K562 (cell line): Measurements from ENCODE around the gene PRDX6.

Experiments
- BRD4 ChIP-seq: fragments of 200-600 bp; sonication (generic); IDR thresholded peaks from 2 replicates; pipeline ENCODE4 v1.6.1; 2017; ENCODE audit warnings: inconsistent platforms
- CBX5 ChIP-seq: IDR thresholded peaks from 2 replicates; pipeline ENCODE4 v1.6.1; 2014; ENCODE audit warnings: low read depth, borderline replicate concordance
- CBX8 ChIP-seq: fragments of 200-600 bp; sonication (generic); IDR thresholded peaks from 2 replicates; pipeline ENCODE4 v1.6.1; 2012; ENCODE audit warnings: borderline replicate concordance, mixed run types, low read depth, mild to moderate bottlenecking, moderate library complexity, mixed read lengths, low read length, control low read depth, inconsistent platforms; ENCODE audit not compliant: poor library complexity, severe bottlenecking; ENCODE audit errors: extremely low read depth
- CHD4 ChIP-seq: fragments of 200-600 bp; sonication (generic); IDR thresholded peaks from 3 replicates; pipeline ENCODE4 v1.6.1; 2012; ENCODE audit warnings: low read depth, mild to moderate bottlenecking, mixed read lengths, low read length, inconsistent platforms; ENCODE audit not compliant: insufficient read depth, insufficient replicate concordance, poor library complexity, severe bottlenecking
- CTCF ChIP-seq, 3 experiments: IDR thresholded peaks in 2 of 3; conservative IDR thresholded peaks in 1 of 3; 2 replicates each; pipeline ENCODE4 v1.5.1; 2011 to 2012; ENCODE audit warnings: low read length in 3 of 3, mild to moderate bottlenecking in 3 of 3, control low read depth in 2 of 3, improper control_type of control experiment in 1 of 3, inconsistent platforms in 1 of 3, low read depth in 1 of 3, mixed read lengths in 1 of 3, moderate library complexity in 1 of 3; ENCODE audit not compliant: insufficient read depth in 2 of 3
- NUFIP1 ChIP-seq: fragments of 450-650 bp; IDR thresholded peaks from 2 replicates; pipeline ENCODE4 v1.6.1; 2018; ENCODE audit not compliant: partially characterized antibody
- POLR2A ChIP-seq: fragments of 450-650 bp; conservative IDR thresholded peaks from 2 replicates; pipeline ENCODE4 v1.6.1; 2016
- POLR2AphosphoS5 ChIP-seq: IDR thresholded peaks from 2 replicates; pipeline ENCODE4 v1.6.1; 2011; ENCODE audit warnings: mild to moderate bottlenecking, low read depth, low read length, moderate library complexity; ENCODE audit not compliant: control insufficient read depth, insufficient read depth
- REST ChIP-seq, 2 experiments: fragments of 450-650 bp; formaldehyde crosslinking in 1 of 2; IDR thresholded peaks; 2 replicates each; pipeline versions ENCODE4 v1.4.0 to v1.6.1; 2014 to 2020; ENCODE audit warnings: mild to moderate bottlenecking in 2 of 2, borderline replicate concordance in 1 of 2, low read depth in 1 of 2
- USF2 ChIP-seq: sonication (generic); formaldehyde crosslinking; IDR thresholded peaks from 2 replicates; pipeline ENCODE4 v1.5.0; 2020; ENCODE audit warnings: missing genetic modification reagents
- ZBTB11 ChIP-seq, 3 experiments: fragments of 200-800 bp in 1 of 3; fragments of 250-450 bp in 1 of 3; fragments of 450-650 bp in 1 of 3; sonication (Bioruptor Pico) in 1 of 3; sonication (Bioruptor generic) in 1 of 3; formaldehyde crosslinking in 1 of 3; IDR thresholded peaks; 2 replicates each; pipeline versions ENCODE4 v1.6.1 to v1.8.0; 2016 to 2022; ENCODE audit warnings: mild to moderate bottlenecking in 2 of 3, missing genetic modification characterization in 2 of 3, missing compliant biosample characterization in 1 of 3, moderate library complexity in 1 of 3
- ZFX ChIP-seq: sonication (generic); formaldehyde crosslinking; IDR thresholded peaks from 2 replicates; pipeline ENCODE4 v1.8.0; 2022; ENCODE audit warnings: mild to moderate bottlenecking, missing genetic modification reagents, moderate library complexity
- ZNF134 ChIP-seq: fragments of 250-450 bp; sonication (Bioruptor Pico); conservative IDR thresholded peaks from 2 replicates; pipeline ENCODE4 v1.4.0; 2020

GRCh38 chr1:173523329-173523728 lies 46.2 kb downstream of the PRDX6 start:
- TF ChIP-seq CTCF (IDR thresholded peaks at IDR 0.05 in 2 of 3, conservative IDR thresholded peaks at IDR 0.05 in 1 of 3; ENCODE audit: insufficient read depth in 2 of 3, low read depth in 1 of 3, low read length in 3 of 3) (no peak), CBX5 (no peak), POLR2AphosphoS5 (no peak), NUFIP1 (no peak), REST (IDR thresholded peaks at IDR 0.05; ENCODE audit: borderline replicate concordance) (no peak), REST (CRISPR knock-in tag; IDR thresholded peaks at IDR 0.05; ENCODE audit: low read depth) (no peak), ZFX (no peak), POLR2A (no peak), ZBTB11 (CRISPR knock-in tag; IDR thresholded peaks at IDR 0.05) (no peak), BRD4 (no peak), CHD4 (no peak), USF2 (CRISPR knock-in tag) (no peak), ZNF134 (CRISPR knock-in tag) (no peak), CBX8 (no peak)
